Mesenchymal stem cell (in vitro differentiated cells and primary cell): ENCODE results near the gene COL15A1.

Experiments
- DNase-seq: peaks from one replicate; pipeline ENCODE4 v3.0.0-alpha.2; 2013
- H2AFZ ChIP-seq: one replicate; pipeline ENCODE4 v1.6.1; 2013; ENCODE audit warnings: low read depth, mild to moderate bottlenecking, control low read depth, inconsistent platforms, low read length, moderate library complexity
- H2AK5ac ChIP-seq: 2 replicates; pipeline ENCODE4 v1.6.1; 2013; ENCODE audit warnings: low read length, moderate library complexity, mild to moderate bottlenecking, inconsistent platforms; ENCODE audit not compliant: severe bottlenecking
- H2BK120ac ChIP-seq: one replicate; pipeline ENCODE4 v1.6.1; 2013; ENCODE audit warnings: low read depth, mild to moderate bottlenecking, inconsistent platforms, low read length, moderate library complexity
- H2BK12ac ChIP-seq, 2 experiments: one replicate each; pipeline ENCODE4 v1.6.1; 2013; ENCODE audit warnings: inconsistent platforms in 2 of 2, low read length in 2 of 2, mild to moderate bottlenecking in 2 of 2, moderate library complexity in 2 of 2, control low read depth in 1 of 2
- H2BK15ac ChIP-seq: one replicate; pipeline ENCODE4 v1.6.1; 2013; ENCODE audit warnings: mild to moderate bottlenecking, low read depth, inconsistent platforms; ENCODE audit not compliant: poor library complexity, severe bottlenecking
- H2BK5ac ChIP-seq: 2 replicates; pipeline ENCODE4 v1.6.1; 2013; ENCODE audit warnings: low read depth, mild to moderate bottlenecking, low read length, control low read depth, inconsistent platforms; ENCODE audit not compliant: poor library complexity, severe bottlenecking
- H3K14ac ChIP-seq, 2 experiments: one replicate each; pipeline ENCODE4 v1.6.1; 2013; ENCODE audit warnings: inconsistent platforms in 2 of 2, low read length in 2 of 2, control low read depth in 1 of 2, mild to moderate bottlenecking in 1 of 2, moderate library complexity in 1 of 2
- H3K18ac ChIP-seq, 2 experiments: one replicate each; pipeline ENCODE4 v1.6.1; 2013; ENCODE audit warnings: inconsistent platforms in 2 of 2, low read length in 2 of 2, control low read depth in 1 of 2, low read depth in 1 of 2, mild to moderate bottlenecking in 1 of 2
- H3K23ac ChIP-seq, 2 experiments: one replicate each; pipeline ENCODE4 v1.6.1; 2013; ENCODE audit warnings: inconsistent platforms in 2 of 2, low read length in 2 of 2, mild to moderate bottlenecking in 2 of 2, moderate library complexity in 2 of 2, control low read depth in 1 of 2
- H3K27ac ChIP-seq: 2 replicates; pipeline ENCODE4 v1.5.1; 2013; ENCODE audit warnings: mild to moderate bottlenecking, moderate library complexity, low read length, control low read depth, inconsistent platforms; ENCODE audit not compliant: poor library complexity, severe bottlenecking
- H3K27me3 ChIP-seq, 2 experiments: 2 replicates each; pipeline versions ENCODE4 v1.6.1 to v1.7.0; 2013; ENCODE audit warnings: low read length in 2 of 2, mild to moderate bottlenecking in 2 of 2, moderate library complexity in 2 of 2, control low read depth in 1 of 2, inconsistent platforms in 1 of 2; ENCODE audit not compliant: control insufficient read depth in 1 of 2, insufficient read depth in 1 of 2
- H3K36me3 ChIP-seq, 2 experiments: 2 replicates each; pipeline versions ENCODE4 v1.6.1 to v1.7.0; 2013; ENCODE audit warnings: low read length in 2 of 2, control low read depth in 1 of 2, inconsistent platforms in 1 of 2, low read depth in 1 of 2, mild to moderate bottlenecking in 1 of 2; ENCODE audit not compliant: insufficient read depth in 2 of 2, control insufficient read depth in 1 of 2
- H3K4ac ChIP-seq, 2 experiments: one replicate each; pipeline ENCODE4 v1.6.1; 2013; ENCODE audit warnings: inconsistent platforms in 2 of 2, low read length in 2 of 2, mild to moderate bottlenecking in 2 of 2, moderate library complexity in 2 of 2, control low read depth in 1 of 2, low read depth in 1 of 2
- H3K4me1 ChIP-seq: 2 replicates; pipeline ENCODE4 v1.6.1; 2013; ENCODE audit warnings: low read depth, low read length, control low read depth; ENCODE audit not compliant: control insufficient read depth, insufficient read depth
- H3K4me2 ChIP-seq: 2 replicates; pipeline ENCODE4 v1.6.1; 2013; ENCODE audit warnings: low read length, mild to moderate bottlenecking, inconsistent platforms; ENCODE audit not compliant: poor library complexity, severe bottlenecking
- H3K4me3 ChIP-seq, 2 experiments: 2 replicates each; pipeline versions ENCODE4 v1.5.1 to v1.7.0; 2013; ENCODE audit warnings: low read length in 2 of 2, mild to moderate bottlenecking in 2 of 2, control low read depth in 1 of 2, low read depth in 1 of 2; ENCODE audit not compliant: insufficient read depth in 1 of 2
- H3K79me1 ChIP-seq: replicated peaks from 2 replicates; pipeline ENCODE4 v1.6.1; 2013; ENCODE audit warnings: mild to moderate bottlenecking, control low read depth, low read length, inconsistent platforms; ENCODE audit not compliant: poor library complexity, severe bottlenecking
- H3K9ac ChIP-seq: 2 replicates; pipeline ENCODE4 v1.7.0; 2013; ENCODE audit warnings: mild to moderate bottlenecking, low read length, moderate library complexity
- H3K9me3 ChIP-seq: 2 replicates; pipeline ENCODE4 v1.7.0; 2013; ENCODE audit warnings: mild to moderate bottlenecking, low read length; ENCODE audit not compliant: control insufficient read depth
- H4K8ac ChIP-seq: one replicate; pipeline ENCODE4 v1.6.1; 2013; ENCODE audit warnings: inconsistent platforms, mild to moderate bottlenecking, low read length, moderate library complexity
- H4K91ac ChIP-seq: one replicate; pipeline ENCODE4 v1.6.1; 2013; ENCODE audit warnings: mild to moderate bottlenecking, low read length, inconsistent platforms
- WGBS: methylation state at CpG from one replicate; pipeline ENCODE4 v1.1.7; 2013; ENCODE audit warnings: mixed read lengths; 5-methylcytosine and 5-hydroxymethylcytosine counted together

COL15A1 gene

GRCh38 chr9:98933890-98934289 lies 9.8 kb upstream of the COL15A1 start:
- DNase-seq: no peak
- no peak overlapping the region for H2BK15ac ChIP-seq
- H2BK5ac ChIP-seq: no peak overlapping the region
- no peak overlapping the region for H3K4me3 ChIP-seq
- H3K9me3 ChIP-seq: no peaks in the 10 kb centered on the region
- H2AFZ ChIP-seq: no peak overlapping the region
- no peak overlapping the region for H3K27ac ChIP-seq
- H3K23ac ChIP-seq: no peak overlapping the region
- no peak overlapping the region for H3K4ac ChIP-seq
- H4K91ac ChIP-seq: no peak overlapping the region
- H4K8ac ChIP-seq: no peak overlapping the region
- no peak overlapping the region for H3K9ac ChIP-seq
- H3K79me1 ChIP-seq: no peaks in the 10 kb centered on the region
- H3K4me1 ChIP-seq: no peaks in the 10 kb centered on the region
- H3K36me3 ChIP-seq: no peaks in the 10 kb centered on the region
- H3K27me3 ChIP-seq: peaks cover 36 to 46% of the 10 kb centered on the region in 2 experiments
- H3K14ac ChIP-seq: no peak overlapping the region
- no peak overlapping the region for H2BK120ac ChIP-seq
- no peak overlapping the region for H2BK12ac ChIP-seq
- no peak overlapping the region for H3K18ac ChIP-seq
- 92% methylated on average over 1 of the region's 2 CpGs for WGBS
- H2AK5ac ChIP-seq: no peak overlapping the region
- no peak overlapping the region for H3K4me2 ChIP-seq

DNA sequence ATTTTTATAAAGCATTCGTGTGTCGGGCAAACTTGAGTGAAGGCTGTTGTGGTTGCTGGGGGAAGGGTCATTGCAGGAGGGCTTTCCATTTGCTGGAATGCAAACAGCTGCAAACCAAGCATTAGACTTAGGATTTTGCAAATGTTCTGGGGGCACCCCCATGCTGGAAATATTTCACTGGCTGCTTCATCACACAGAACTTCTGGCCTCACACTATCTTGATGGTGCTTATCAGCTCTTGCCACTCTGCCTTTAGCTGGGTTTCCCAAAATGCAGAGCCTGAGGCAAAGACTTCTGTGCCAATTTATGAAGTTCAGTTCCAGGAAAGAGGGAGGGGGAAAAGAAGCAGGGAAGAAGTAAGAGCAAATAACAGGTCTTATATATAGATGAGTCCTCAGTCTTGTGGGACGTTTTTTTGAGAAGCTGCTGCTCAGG lies 8.6 kb upstream of the COL15A1 start:
- Histone ChIP-seq H3K14ac (no peak overlapping the region), H2BK12ac (no peak overlapping the region), H4K8ac (no peak overlapping the region), H3K18ac (no peak overlapping the region), H4K91ac (no peak overlapping the region), H2AFZ (no peak overlapping the region), H2BK15ac (no peak overlapping the region), H2BK120ac (no peak overlapping the region), H3K79me1 (no peaks in the 10 kb centered on the region), H2AK5ac (no peak overlapping the region), H3K4me3 (no peak overlapping the region), H3K23ac (no peak overlapping the region), H3K4me2 (no peak overlapping the region), H3K9ac (no peak overlapping the region), H3K4me1 (no peaks in the 10 kb centered on the region), H2BK5ac (no peak overlapping the region), H3K27ac (no peak overlapping the region), H3K36me3 (no peaks in the 10 kb centered on the region), H3K27me3 (peaks cover 48 to 53% of the 10 kb centered on the region in 2 experiments), H3K9me3 (no peaks in the 10 kb centered on the region), H3K4ac (no peak overlapping the region)
- no peak for DNase-seq
- WGBS: 87% methylated on average over 2 of the region's 3 CpGs

DNA sequence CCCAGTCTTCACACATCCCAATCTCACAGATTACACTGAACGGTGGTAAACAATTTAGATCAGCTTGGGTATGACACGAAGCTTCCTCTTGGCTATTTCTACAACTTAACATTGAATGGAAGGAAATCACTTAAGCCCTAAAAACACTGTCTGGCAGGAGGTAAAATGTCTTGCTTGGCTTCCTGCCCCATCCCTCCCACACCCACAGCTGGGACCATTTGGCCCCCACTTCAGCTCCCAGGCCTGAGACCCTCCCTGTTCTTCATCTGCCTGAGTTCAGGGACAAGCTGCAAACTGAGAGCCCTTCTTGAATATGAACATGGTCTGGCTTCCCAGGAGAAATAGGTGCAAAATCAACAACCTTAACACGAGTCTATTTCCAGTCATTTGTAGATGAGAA lies 3.4 kb upstream of the COL15A1 start:
- Histone ChIP-seq H3K4me2 (no peak overlapping the region), H3K9ac (no peak overlapping the region), H3K4me1 (peaks cover 13% of the 10 kb centered on the region), H2AFZ (no peak overlapping the region), H2BK120ac (no peak overlapping the region), H4K91ac (no peak overlapping the region), H3K27ac (no peak overlapping the region), H2AK5ac (no peak overlapping the region), H3K4ac (no peak overlapping the region), H3K4me3 (no peak overlapping the region), H4K8ac (no peak overlapping the region), H3K27me3 (peaks cover 78 to 84% of the 10 kb centered on the region in 2 experiments), H3K36me3 (no peaks in the 10 kb centered on the region), H2BK15ac (no peak overlapping the region), H3K18ac (no peak overlapping the region), H2BK5ac (no peak overlapping the region), H3K14ac (no peak overlapping the region), H3K23ac (no peak overlapping the region), H3K9me3 (no peaks in the 10 kb centered on the region), H3K79me1 (no peaks in the 10 kb centered on the region), H2BK12ac (no peak overlapping the region)
- DNase-seq: no peak
- WGBS: 82% methylated on average over 3 of the region's 3 CpGs

GRCh38 chr9:98941946-98942523 lies 1.7 kb upstream of the COL15A1 start:
- Histone ChIP-seq H2BK120ac (no peak overlapping the region), H2BK5ac (no peak overlapping the region), H3K4me1 (peaks cover 13% of the 10 kb centered on the region), H3K36me3 (no peaks in the 10 kb centered on the region), H3K23ac (no peak overlapping the region), H3K4me3 (no peak overlapping the region), H3K4ac (no peak overlapping the region), H2AK5ac (no peak overlapping the region), H3K27ac (no peak overlapping the region), H2BK15ac (no peak overlapping the region), H3K79me1 (no peaks in the 10 kb centered on the region), H3K4me2 (no peak overlapping the region), H4K91ac (no peak overlapping the region), H3K18ac (no peak overlapping the region), H3K14ac (peak overlapping the region in 1 of 2 experiments; percentile 40), H2BK12ac (no peak overlapping the region), H3K27me3 (peaks cover 80 to 83% of the 10 kb centered on the region in 2 experiments), H2AFZ (no peak overlapping the region), H4K8ac (no peak overlapping the region), H3K9me3 (no peaks in the 10 kb centered on the region), H3K9ac (no peak overlapping the region)
- no peak for DNase-seq
- 94% methylated on average over 8 of the region's 8 CpGs for WGBS
